Thoracic aorta (tissue), 2 donors: ENCODE measurements around the gene MRTFB. TPM values are rescaled to one million over a fixed set of nuclear protein-coding genes. Genes with fewer than 3 reads are reported as not detected.

Source experiments
- ATAC-seq: fragments of 150-250 bp; one replicate; pipeline ENCODE4 v1.8.0; 2017; ENCODE audit warnings: low read depth; ENCODE audit not compliant: insufficient number of reproducible peaks, low FRiP score
- DNase-seq: peaks from one replicate; pipeline ENCODE4 v3.0.0-alpha.2; 2020; ENCODE audit warnings: low spot score
- H3K27ac ChIP-seq, 2 donors: fragments of 200-600 bp; sonication (generic); 1 replicate in 1 of 2; 2 replicates in 1 of 2; pipeline ENCODE4 v1.5.1; 2016; ENCODE audit warnings: mild to moderate bottlenecking in 2 of 2, moderate library complexity in 2 of 2
- H3K27me3 ChIP-seq: fragments of 200-600 bp; sonication (generic); replicated peaks from 2 replicates; pipeline ENCODE4 v1.6.0; 2016; ENCODE audit warnings: mild to moderate bottlenecking; ENCODE audit not compliant: insufficient read depth
- H3K36me3 ChIP-seq: fragments of 200-600 bp; sonication (generic); one replicate; pipeline ENCODE4 v1.5.1; 2016
- H3K4me1 ChIP-seq, 2 donors: fragments of 200-600 bp; sonication (generic); 1 replicate in 1 of 2; 2 replicates in 1 of 2; pipeline versions ENCODE4 v1.5.1 to v1.6.0; 2016; ENCODE audit warnings: low read depth in 2 of 2, mild to moderate bottlenecking in 1 of 2; ENCODE audit not compliant: control insufficient read depth in 1 of 2
- H3K4me3 ChIP-seq: fragments of 200-600 bp; sonication (generic); 2 replicates; pipeline ENCODE4 v1.5.1; 2016; ENCODE audit warnings: mild to moderate bottlenecking
- H3K9me3 ChIP-seq: fragments of 200-600 bp; sonication (generic); 2 replicates; pipeline ENCODE4 v1.5.1; 2016
- CTCF ChIP-seq: fragments of 200-600 bp; sonication (generic); IDR thresholded peaks from one replicate; pipeline ENCODE4 v1.5.1; 2019; ENCODE audit warnings: antibody characterized with exemption
- total RNA-seq, 2 donors: library from RNA; depleted of rRNA; stranded (reverse); fragments of >200 nt; gene quantifications; one replicate each; pipeline versions ENCODE4 v1.1.0 to v1.2.3, GENCODE V29; 2016

The MRTFB gene
- total RNA-seq, 2 donors from 2014 or later = 38.0 to 73.8 TPM

- no peak for TF ChIP-seq CTCF
- peaks cover 7 to 11% of the 10 kb centered on the region in 2 donors for H3K4me1 ChIP-seq
- H3K4me3 ChIP-seq = no peak overlapping the region
- no peak overlapping the region for H3K27ac ChIP-seq
- no peak for DNase-seq
- no peaks in the 10 kb centered on the region for H3K9me3 ChIP-seq
- ATAC-seq = no peak
- no peaks in the 10 kb centered on the region for H3K36me3 ChIP-seq
- no peaks in the 10 kb centered on the region for H3K27me3 ChIP-seq
Observed at GRCh38 chr16:14062261-14062660, 8.9 kb upstream of the MRTFB start.

- H3K27ac ChIP-seq = no peak overlapping the region
- H3K27me3 ChIP-seq = no peaks in the 10 kb centered on the region
- ATAC-seq (no peak), DNase-seq (no peak)
- no peaks in the 10 kb centered on the region for H3K36me3 ChIP-seq
- no peak overlapping the region for H3K4me3 ChIP-seq
- TF ChIP-seq CTCF = no peak
- H3K4me1 ChIP-seq = no peaks in the 10 kb centered on the region
- H3K9me3 ChIP-seq = no peaks in the 10 kb centered on the region
Observed at GRCh38 chr16:14063618-14064581, 7.2 kb upstream of the MRTFB start.

GRCh38 chr16:14069818-14070217 lies 1.3 kb upstream of the MRTFB start:
- Histone ChIP-seq H3K4me3 (no peak overlapping the region), H3K9me3 (no peaks in the 10 kb centered on the region), H3K4me1 (peaks cover 3 to 8% of the 10 kb centered on the region in 2 donors), H3K27ac (no peak overlapping the region), H3K36me3 (no peaks in the 10 kb centered on the region), H3K27me3 (no peaks in the 10 kb centered on the region)
- no peak for DNase-seq
- TF ChIP-seq CTCF = no peak
- no peak for ATAC-seq

GRCh38 chr16:14070555-14070876 lies 603 bp upstream of the MRTFB start:
- Histone ChIP-seq H3K36me3 (no peaks in the 10 kb centered on the region), H3K4me1 (peaks cover 3 to 8% of the 10 kb centered on the region in 2 donors), H3K27me3 (no peaks in the 10 kb centered on the region), H3K9me3 (no peaks in the 10 kb centered on the region), H3K27ac (no peak overlapping the region), H3K4me3 (peak overlapping the region; percentile 99)
- DNase-seq = no peak
- no peak for TF ChIP-seq CTCF
- no peak for ATAC-seq

- no peaks in the 10 kb centered on the region for H3K27me3 ChIP-seq
- ATAC-seq (no peak), DNase-seq (no peak)
- H3K27ac ChIP-seq = peak overlapping the region; percentile 61 to 62
- H3K4me3 ChIP-seq = peak overlapping the region; percentile 99
- H3K4me1 ChIP-seq = peaks cover 3 to 8% of the 10 kb centered on the region in 2 donors
- no peak for TF ChIP-seq CTCF
- H3K36me3 ChIP-seq = no peaks in the 10 kb centered on the region
- no peaks in the 10 kb centered on the region for H3K9me3 ChIP-seq
Observed at GRCh38 chr16:14071576-14072271, 605 bp downstream of the MRTFB start.
